Measurements from ENCODE around the gene CHMP4B. TPM values are rescaled to one million over a fixed set of nuclear protein-coding genes. Genes with fewer than 3 reads are reported as not detected.

CHMP4B gene
- total RNA-seq, 1 experiment from 2014 or later: 87.5 TPM

DNA sequence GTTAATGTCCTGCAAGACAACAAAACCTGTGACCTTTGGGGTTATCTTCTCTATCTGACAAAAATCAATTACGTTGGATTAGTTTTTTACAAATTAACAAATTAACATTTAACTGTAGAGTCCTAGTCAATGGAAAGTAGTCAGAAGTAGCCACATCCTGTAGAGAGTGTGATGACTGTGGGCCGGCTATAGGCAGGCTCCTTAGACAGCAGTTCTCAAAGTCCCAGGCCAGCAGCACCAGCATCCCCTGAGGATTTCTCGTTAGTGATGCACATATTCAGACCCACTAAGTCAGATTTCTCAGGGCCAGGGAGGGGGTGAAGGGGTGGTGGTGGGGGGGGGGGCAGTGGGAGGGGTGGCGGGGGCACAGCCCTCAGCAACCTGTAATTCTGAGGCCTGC lies 42.1 kb upstream of the CHMP4B start:
- H3K27ac ChIP-seq (ENCODE audit: low read length): no peak overlapping the region
- no TSS peak for BruUV-seq (replicated peaks)
- POLR2A ChIA-PET: no interaction called here

DNA sequence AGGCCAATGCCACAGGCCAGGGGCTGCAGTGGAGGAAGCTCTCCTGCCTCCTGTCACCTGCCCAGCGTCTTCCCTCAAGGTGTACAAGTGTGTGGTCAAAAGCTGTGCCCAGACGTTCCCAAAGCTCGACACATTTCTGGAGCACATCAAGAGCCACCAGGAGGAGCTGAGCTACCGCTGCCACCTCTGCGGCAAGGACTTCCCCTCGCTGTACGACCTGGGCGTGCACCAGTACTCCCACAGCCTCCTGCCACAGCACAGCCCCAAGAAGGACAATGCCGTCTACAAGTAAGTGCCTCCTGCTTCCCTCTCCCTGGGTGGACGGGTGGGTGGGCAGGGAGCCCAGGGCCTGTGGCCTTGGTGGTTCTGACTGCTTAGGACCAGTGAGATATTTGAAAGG lies 41.1 kb upstream of the CHMP4B start:
- TF ChIP-seq POLR2AphosphoS5 (IDR thresholded peaks at IDR 0.05; ENCODE audit: low read depth, low read length) (no peak), TCF7L2 (IDR thresholded peaks at IDR 0.05; ENCODE audit: low read depth, low read length) (no peak), SIN3A (IDR thresholded peaks at IDR 0.05; ENCODE audit: borderline replicate concordance, insufficient read depth, low read depth, low read length) (no peak)
- TF ChIP-seq, protein P1, sequence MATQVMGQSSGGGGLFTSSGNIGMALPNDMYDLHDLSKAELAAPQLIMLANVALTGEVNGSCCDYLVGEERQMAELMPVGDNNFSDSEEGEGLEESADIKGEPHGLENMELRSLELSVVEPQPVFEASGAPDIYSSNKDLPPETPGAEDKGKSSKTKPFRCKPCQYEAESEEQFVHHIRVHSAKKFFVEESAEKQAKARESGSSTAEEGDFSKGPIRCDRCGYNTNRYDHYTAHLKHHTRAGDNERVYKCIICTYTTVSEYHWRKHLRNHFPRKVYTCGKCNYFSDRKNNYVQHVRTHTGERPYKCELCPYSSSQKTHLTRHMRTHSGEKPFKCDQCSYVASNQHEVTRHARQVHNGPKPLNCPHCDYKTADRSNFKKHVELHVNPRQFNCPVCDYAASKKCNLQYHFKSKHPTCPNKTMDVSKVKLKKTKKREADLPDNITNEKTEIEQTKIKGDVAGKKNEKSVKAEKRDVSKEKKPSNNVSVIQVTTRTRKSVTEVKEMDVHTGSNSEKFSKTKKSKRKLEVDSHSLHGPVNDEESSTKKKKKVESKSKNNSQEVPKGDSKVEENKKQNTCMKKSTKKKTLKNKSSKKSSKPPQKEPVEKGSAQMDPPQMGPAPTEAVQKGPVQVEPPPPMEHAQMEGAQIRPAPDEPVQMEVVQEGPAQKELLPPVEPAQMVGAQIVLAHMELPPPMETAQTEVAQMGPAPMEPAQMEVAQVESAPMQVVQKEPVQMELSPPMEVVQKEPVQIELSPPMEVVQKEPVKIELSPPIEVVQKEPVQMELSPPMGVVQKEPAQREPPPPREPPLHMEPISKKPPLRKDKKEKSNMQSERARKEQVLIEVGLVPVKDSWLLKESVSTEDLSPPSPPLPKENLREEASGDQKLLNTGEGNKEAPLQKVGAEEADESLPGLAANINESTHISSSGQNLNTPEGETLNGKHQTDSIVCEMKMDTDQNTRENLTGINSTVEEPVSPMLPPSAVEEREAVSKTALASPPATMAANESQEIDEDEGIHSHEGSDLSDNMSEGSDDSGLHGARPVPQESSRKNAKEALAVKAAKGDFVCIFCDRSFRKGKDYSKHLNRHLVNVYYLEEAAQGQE (IDR thresholded peaks at IDR 0.05; ENCODE audit: insufficient read depth in 1 of 2, low read depth in 2 of 2, low read length in 1 of 2): no peak
- TF ChIP-seq, protein P2, sequence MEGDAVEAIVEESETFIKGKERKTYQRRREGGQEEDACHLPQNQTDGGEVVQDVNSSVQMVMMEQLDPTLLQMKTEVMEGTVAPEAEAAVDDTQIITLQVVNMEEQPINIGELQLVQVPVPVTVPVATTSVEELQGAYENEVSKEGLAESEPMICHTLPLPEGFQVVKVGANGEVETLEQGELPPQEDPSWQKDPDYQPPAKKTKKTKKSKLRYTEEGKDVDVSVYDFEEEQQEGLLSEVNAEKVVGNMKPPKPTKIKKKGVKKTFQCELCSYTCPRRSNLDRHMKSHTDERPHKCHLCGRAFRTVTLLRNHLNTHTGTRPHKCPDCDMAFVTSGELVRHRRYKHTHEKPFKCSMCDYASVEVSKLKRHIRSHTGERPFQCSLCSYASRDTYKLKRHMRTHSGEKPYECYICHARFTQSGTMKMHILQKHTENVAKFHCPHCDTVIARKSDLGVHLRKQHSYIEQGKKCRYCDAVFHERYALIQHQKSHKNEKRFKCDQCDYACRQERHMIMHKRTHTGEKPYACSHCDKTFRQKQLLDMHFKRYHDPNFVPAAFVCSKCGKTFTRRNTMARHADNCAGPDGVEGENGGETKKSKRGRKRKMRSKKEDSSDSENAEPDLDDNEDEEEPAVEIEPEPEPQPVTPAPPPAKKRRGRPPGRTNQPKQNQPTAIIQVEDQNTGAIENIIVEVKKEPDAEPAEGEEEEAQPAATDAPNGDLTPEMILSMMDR (IDR thresholded peaks at IDR 0.05): no peak
- no peak for DNase-seq (ENCODE audit: low read depth, low spot score)
- no TSS peak for BruUV-seq (replicated peaks)
- ChIA-PET POLR2A (no interaction called here), CTCF (no interaction called here)
- H3K9me3 ChIP-seq (ENCODE audit: control insufficient read depth, insufficient read depth, low read depth, low read length): no peaks in the 10 kb centered on the region
- ATAC-seq: peak; percentile 69
- H3K27ac ChIP-seq (ENCODE audit: low read length): no peak overlapping the region
- in situ Hi-C loops (cut with HindIII; ENCODE audit: low pct_unique_long_range_greater_than_20kb, low sequenced_read_pairs) (no loop called here), intact Hi-C loops (cut with micrococcal nuclease; ENCODE audit: unreplicated experiment) (no loop called here)
- no peak overlapping the region for H3K4me3 ChIP-seq (ENCODE audit: low read depth in 2 of 2, low read length in 2 of 2)
- no peaks in the 10 kb centered on the region for H3K36me3 ChIP-seq (ENCODE audit: control insufficient read depth, insufficient read depth, low read length)
- no peaks in the 10 kb centered on the region for H3K4me1 ChIP-seq (ENCODE audit: control insufficient read depth, insufficient read depth, low read length)
- H3K27me3 ChIP-seq (ENCODE audit: control insufficient read depth, insufficient read depth, low read length): no peaks in the 10 kb centered on the region

More for the DNA sequence above, 42.1 kb upstream of the CHMP4B start:
- Histone ChIP-seq H3K9me3 (ENCODE audit: control insufficient read depth, insufficient read depth, low read depth, low read length) (no peaks in the 10 kb centered on the region), H3K4me1 (ENCODE audit: control insufficient read depth, insufficient read depth, low read length) (no peaks in the 10 kb centered on the region), H3K4me3 (ENCODE audit: low read depth in 2 of 2, low read length in 2 of 2) (no peak overlapping the region), H3K27me3 (ENCODE audit: control insufficient read depth, insufficient read depth, low read length) (no peaks in the 10 kb centered on the region), H3K36me3 (ENCODE audit: control insufficient read depth, insufficient read depth, low read length) (no peaks in the 10 kb centered on the region)
- ATAC-seq (no peak), DNase-seq (ENCODE audit: low read depth, low spot score) (no peak)
- CTCF ChIA-PET: no interaction called here
- in situ Hi-C loops (cut with HindIII; ENCODE audit: low pct_unique_long_range_greater_than_20kb, low sequenced_read_pairs): no loop called here
- TF ChIP-seq SIN3A (IDR thresholded peaks at IDR 0.05; ENCODE audit: borderline replicate concordance, insufficient read depth, low read depth, low read length) (no peak), POLR2AphosphoS5 (IDR thresholded peaks at IDR 0.05; ENCODE audit: low read depth, low read length) (no peak), TCF7L2 (IDR thresholded peaks at IDR 0.05; ENCODE audit: low read depth, low read length) (no peak)
- TF ChIP-seq, protein P2 (IDR thresholded peaks at IDR 0.05): no peak
- TF ChIP-seq, protein P1 (IDR thresholded peaks at IDR 0.05; ENCODE audit: insufficient read depth in 1 of 2, low read depth in 2 of 2, low read length in 1 of 2): no peak
- intact Hi-C loops (cut with micrococcal nuclease; ENCODE audit: unreplicated experiment): no loop called here
